SU-DHL-6 (cell line): ENCODE data around the gene SNPH.

ENCODE experiments used
- H2AFZ ChIP-seq: fragments of 200-600 bp; sonication (generic); 2 replicates; pipeline ENCODE4 v1.6.1; 2014; ENCODE audit warnings: low read depth, mild to moderate bottlenecking, moderate library complexity, mixed read lengths, antibody characterized with exemption, low read length; ENCODE audit not compliant: severe bottlenecking
- H3F3A ChIP-seq: fragments of 200-600 bp; shearing (Covaris generic); 2 replicates; pipeline ENCODE4 v1.6.0; 2016; ENCODE audit warnings: antibody characterized with exemption, mild to moderate bottlenecking; ENCODE audit not compliant: insufficient read depth
- H3K27ac ChIP-seq: fragments of 200-600 bp; sonication (generic); 2 replicates; pipeline ENCODE4 v1.5.1; 2016; ENCODE audit warnings: low read depth, mild to moderate bottlenecking, low read length, moderate library complexity, mixed read lengths
- H3K27me3 ChIP-seq: fragments of 200-600 bp; sonication (generic), shearing (Covaris generic); 2 replicates; pipeline ENCODE4 v1.6.0; 2014; ENCODE audit warnings: mild to moderate bottlenecking, low read length
- H3K36me3 ChIP-seq: fragments of 200-600 bp; sonication (generic); 2 replicates; pipeline ENCODE4 v1.6.1; 2014; ENCODE audit warnings: mild to moderate bottlenecking, low read length, mixed read lengths
- H3K4me2 ChIP-seq: fragments of 300-600, 200-600 bp; shearing (Covaris generic), sonication (generic); 2 replicates; pipeline ENCODE4 v1.6.0; 2014; ENCODE audit warnings: low read length, low read depth, mild to moderate bottlenecking; ENCODE audit not compliant: poor library complexity, severe bottlenecking
- H3K4me3 ChIP-seq: fragments of 200-600 bp; sonication (generic); 2 replicates; pipeline ENCODE4 v1.5.1; 2014; ENCODE audit warnings: antibody characterized with exemption, low read length, mild to moderate bottlenecking, mixed read lengths; ENCODE audit not compliant: insufficient read depth, poor library complexity, severe bottlenecking
- H3K79me2 ChIP-seq: fragments of 200-600 bp; sonication (generic); 2 replicates; pipeline ENCODE4 v1.6.1; 2014; ENCODE audit warnings: mild to moderate bottlenecking, low read length, moderate library complexity; ENCODE audit not compliant: insufficient read depth
- H3K9ac ChIP-seq: fragments of 200-600 bp; sonication (generic); 2 replicates; pipeline ENCODE4 v1.7.0; 2014; ENCODE audit warnings: mild to moderate bottlenecking, low read length
- H3K9me2 ChIP-seq: fragments of 200-600 bp; sonication (generic); replicated peaks from 2 replicates; pipeline ENCODE4 v1.6.1; 2014; ENCODE audit warnings: low read length; ENCODE audit not compliant: insufficient read depth
- H3K9me3 ChIP-seq: fragments of 200-600 bp; sonication (generic); 2 replicates; pipeline ENCODE4 v1.6.1; 2014; ENCODE audit warnings: low read length, mixed read lengths; ENCODE audit not compliant: insufficient read depth
- H4K20me1 ChIP-seq: fragments of 200-600 bp; sonication (generic); 2 replicates; pipeline ENCODE4 v1.6.1; 2014; ENCODE audit warnings: low read depth, mild to moderate bottlenecking, antibody characterized with exemption, low read length, moderate library complexity, mixed read lengths
- CTCF ChIP-seq: fragments of 200-600 bp; sonication (generic); IDR thresholded peaks from one replicate; pipeline ENCODE4 v1.5.1; 2017; ENCODE audit warnings: antibody characterized with exemption, mild to moderate bottlenecking, low read length, moderate library complexity; ENCODE audit not compliant: insufficient read depth, poor library complexity, severe bottlenecking
- EZH2phosphoT487 ChIP-seq: fragments of 200-600 bp; sonication (generic), shearing (Covaris generic); conservative IDR thresholded peaks from 2 replicates; pipeline ENCODE4 v1.6.1; 2018; ENCODE audit warnings: mild to moderate bottlenecking, antibody characterized with exemption, low read length, moderate library complexity, mixed read lengths

SNPH gene

GRCh38 chr20:1333462-1334369 lies 67.6 kb downstream of the SNPH start:
- TF ChIP-seq EZH2phosphoT487 (no peak), CTCF (no peak)
- Histone ChIP-seq H3K9me3 (no peaks in the 10 kb centered on the region), H3K79me2 (peaks cover 26% of the 10 kb centered on the region), H3K9ac (no peak overlapping the region), H3K9me2 (no peaks in the 10 kb centered on the region), H3K36me3 (no peaks in the 10 kb centered on the region), H3K4me2 (no peak overlapping the region), H2AFZ (no peak overlapping the region), H3F3A (no peaks in the 10 kb centered on the region), H3K4me3 (no peak overlapping the region), H3K27ac (no peak overlapping the region), H4K20me1 (no peaks in the 10 kb centered on the region), H3K27me3 (no peaks in the 10 kb centered on the region)

- Histone ChIP-seq H3K36me3 (no peaks in the 10 kb centered on the region), H3K9ac (no peak overlapping the region), H2AFZ (no peak overlapping the region), H3K9me3 (no peaks in the 10 kb centered on the region), H3K4me2 (no peak overlapping the region), H4K20me1 (no peaks in the 10 kb centered on the region), H3K27ac (no peak overlapping the region), H3K9me2 (no peaks in the 10 kb centered on the region), H3F3A (no peaks in the 10 kb centered on the region), H3K4me3 (no peak overlapping the region), H3K79me2 (peaks cover 20% of the 10 kb centered on the region), H3K27me3 (no peaks in the 10 kb centered on the region)
- TF ChIP-seq EZH2phosphoT487, result no peak
- no peak for TF ChIP-seq CTCF
These were observed 68.3 kb downstream of the SNPH start for GRCh38 chr20:1334370-1334731.

GRCh38 chr20:1334761-1335160 lies 68.7 kb downstream of the SNPH start:
- Histone ChIP-seq H3K27me3 (no peaks in the 10 kb centered on the region), H3K9me2 (no peaks in the 10 kb centered on the region), H3K79me2 (peaks cover 16% of the 10 kb centered on the region), H3K9me3 (no peaks in the 10 kb centered on the region), H3K4me3 (no peak overlapping the region), H4K20me1 (no peaks in the 10 kb centered on the region), H2AFZ (no peak overlapping the region), H3F3A (no peaks in the 10 kb centered on the region), H3K4me2 (no peak overlapping the region), H3K36me3 (no peaks in the 10 kb centered on the region), H3K9ac (no peak overlapping the region), H3K27ac (no peak overlapping the region)
- no peak for TF ChIP-seq EZH2phosphoT487
- TF ChIP-seq CTCF, result no peak
